Hematopoietic multipotent progenitor cell treated with erythropoietin and hydrocortisone succinate and interleukin-3 and kit ligand, for 15 days (in vitro differentiated cells): ENCODE results near the gene CORO1C.

Experiments
- DNase-seq: peaks from one replicate; pipeline ENCODE4 v3.0.0-alpha.2; 2015; ENCODE audit warnings: low spot score

The CORO1C gene

DNA sequence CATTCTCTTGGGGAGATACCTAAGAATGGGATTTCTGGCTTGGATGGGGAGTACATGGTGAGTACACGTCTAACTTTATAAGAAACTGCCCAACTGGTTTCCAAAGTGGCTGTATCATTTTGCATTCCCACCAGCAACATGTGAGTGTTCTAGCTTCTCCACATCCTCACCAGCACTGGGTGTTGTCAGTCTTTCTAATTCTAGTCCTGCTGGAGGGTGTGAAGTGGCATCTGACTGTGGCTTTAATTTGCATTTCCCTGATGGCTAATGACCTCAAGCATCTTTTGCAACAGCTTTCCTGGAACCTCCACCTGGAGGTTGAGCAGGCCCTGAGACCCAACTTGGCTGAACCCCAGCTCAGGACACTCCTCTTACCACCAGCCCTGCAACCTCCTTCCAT lies 115.4 kb downstream of the CORO1C start:
- no peak for DNase-seq

DNA sequence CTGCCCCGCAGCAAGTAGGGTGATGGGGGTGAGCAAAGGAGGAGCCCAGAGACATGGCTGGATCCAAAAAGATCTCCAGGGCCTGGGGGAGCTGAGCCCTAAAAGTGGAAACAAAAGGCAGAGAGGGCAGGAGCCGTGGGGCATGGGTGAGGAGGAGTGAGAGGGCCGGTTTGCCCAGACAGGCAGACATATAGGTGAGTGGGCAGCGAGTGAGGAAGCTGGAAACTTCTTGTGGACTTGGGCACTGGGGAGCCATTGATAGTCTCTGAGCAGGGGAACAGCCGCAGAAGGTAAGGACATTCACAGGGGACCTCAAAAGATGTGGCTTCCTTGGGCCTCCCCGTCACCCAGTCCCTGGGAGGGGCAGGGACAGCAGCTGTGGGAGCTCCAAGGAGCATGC lies 116.7 kb downstream of the CORO1C start:
- no peak for DNase-seq

DNA sequence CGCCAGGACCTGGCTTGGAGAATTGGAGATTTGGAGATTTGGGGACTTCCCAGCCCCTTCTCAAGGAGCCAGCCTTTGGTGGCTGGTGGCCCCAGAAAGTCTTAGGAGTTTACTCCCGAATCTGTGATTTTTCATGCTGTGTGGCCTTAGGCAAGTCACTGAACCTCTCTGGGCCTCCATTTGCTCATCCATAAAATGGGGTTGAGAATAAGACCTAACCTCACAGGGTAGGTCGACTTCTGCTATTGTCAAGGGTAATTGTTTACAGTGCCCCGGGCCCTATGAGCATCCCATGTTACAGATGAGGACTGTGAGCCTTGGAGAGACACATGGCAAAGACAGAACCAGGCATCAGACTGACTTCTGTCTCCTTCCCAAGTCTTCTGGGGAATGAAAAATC lies 117.3 kb downstream of the CORO1C start:
- DNase-seq = no peak

DNA sequence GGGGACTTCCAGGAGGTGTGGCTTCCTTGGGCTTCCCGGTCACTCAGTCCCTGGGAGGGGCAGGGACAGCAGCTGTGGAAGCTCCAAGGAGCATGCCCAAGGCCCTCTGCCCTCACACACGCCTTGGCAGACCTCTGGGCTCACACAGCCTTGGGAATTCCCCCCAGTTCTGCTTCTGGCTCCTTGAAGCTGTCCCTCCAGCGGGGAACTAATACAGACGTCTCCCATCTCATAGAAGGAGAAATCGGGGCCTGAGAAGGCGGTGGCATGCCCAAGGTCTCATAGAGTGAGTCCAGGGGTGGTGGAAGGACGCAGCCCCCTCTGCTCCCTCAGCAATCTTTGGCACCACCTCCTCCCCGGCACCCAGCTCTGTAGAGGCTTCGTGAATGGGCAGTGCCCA lies 117.8 kb downstream of the CORO1C start:
- no peak for DNase-seq

DNA sequence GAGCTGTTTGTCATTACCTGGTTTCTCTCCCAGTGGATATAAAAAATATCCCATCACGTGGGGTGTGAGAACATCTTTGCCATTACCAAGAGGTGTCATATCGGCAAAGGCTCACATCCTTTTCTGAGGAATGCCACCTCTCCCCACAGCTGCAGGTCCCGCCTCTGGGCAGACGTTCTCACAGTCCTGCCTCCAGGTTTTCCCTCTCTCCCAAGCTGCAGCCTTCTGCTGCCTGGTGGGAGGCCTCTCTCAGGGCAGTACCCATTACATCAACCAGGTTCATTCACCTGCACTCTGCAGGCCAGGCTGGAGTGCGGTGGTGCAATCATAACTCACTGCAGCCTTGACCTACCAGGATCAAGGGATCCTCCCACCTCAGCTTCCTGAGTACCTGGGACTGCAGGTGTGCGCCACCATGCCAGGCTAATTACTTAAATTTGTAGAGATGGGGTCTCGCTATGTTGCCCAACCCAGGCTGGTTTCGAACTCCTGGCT lies 118.5 kb downstream of the CORO1C start:
- no peak for DNase-seq

DNA sequence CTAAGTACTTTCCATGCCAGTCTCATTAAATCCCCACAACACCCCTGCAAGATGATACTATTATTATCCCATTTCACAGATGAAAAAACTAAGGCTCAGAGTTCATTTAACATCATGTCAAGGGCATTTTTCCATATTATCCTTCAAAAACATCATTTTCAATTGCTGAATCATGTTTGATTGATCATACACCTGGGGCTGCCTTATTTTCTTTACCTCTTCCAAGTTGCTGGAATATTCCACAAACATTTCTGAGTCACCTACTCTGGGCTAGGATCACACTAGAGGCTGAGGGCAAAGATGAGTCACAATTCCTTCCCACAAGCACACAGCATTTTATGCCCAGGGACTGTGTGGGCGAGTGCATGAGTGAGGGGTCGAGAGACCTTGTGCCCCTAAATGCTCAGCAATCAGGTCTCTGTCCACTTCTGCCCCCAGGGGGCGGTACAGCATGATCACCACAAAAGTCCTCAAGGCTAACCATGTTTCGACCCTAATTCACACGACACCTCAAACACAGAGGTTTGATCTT lies 119.4 kb downstream of the CORO1C start:
- peak; percentile 54 for DNase-seq

DNA sequence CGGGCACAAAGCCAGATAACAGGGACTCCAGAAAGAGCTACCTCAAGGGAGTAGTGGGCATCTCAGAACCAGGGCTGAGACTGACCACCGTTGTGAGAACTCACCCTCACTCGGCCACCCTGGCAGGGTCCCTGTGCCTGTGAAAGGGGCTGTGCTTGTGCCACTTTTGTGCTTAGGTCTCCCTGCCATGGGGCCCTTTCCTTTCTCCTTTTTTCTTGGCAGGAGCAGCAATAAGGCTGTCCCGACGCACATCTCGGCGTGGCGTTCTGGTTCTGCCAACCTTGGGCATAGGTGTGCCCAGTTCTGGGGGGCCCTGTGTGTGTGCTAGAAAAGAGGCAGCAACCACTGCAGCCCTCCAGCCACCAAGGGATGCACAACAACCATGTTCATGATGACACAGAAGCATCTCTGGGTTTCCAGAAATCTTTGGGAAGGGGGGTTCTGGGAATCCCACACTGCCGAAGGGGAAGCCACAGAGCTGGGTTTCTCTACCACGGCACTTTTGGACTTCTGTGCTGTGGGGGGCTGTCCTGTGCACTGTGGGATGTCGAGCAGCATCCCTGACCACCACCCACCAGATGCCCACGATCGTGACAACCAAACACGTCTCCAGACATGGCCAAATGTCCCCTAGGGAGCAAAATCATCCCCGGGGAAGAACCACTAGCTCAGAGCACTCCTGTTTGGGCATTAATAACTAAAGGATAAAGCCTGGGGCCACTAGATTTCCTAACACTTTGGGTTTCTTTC lies 120.3 kb downstream of the CORO1C start:
- no peak for DNase-seq

DNA sequence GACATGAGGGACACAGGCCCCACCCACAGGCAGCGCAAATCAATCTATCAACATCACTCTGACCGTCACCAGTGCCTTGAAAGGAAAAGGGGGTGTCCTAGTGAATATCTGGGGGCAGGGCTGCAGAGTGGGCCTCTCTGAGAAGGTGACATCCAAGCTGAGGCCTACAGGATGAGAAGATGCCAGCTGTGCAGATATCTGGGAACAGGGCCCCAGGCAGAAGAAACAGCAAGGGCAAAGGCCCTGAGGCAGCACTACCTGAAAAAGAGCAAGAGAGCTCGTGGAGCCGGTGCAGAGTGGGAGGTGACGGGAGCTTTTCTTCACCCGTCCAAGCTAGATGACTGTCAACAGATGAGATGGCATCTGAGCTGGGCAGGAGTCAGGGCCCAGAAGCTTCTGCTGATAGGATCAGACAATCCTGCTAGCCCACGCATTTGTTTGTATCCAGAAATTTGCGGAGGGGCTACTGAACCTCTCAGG lies 120.9 kb downstream of the CORO1C start:
- DNase-seq = no peak

DNA sequence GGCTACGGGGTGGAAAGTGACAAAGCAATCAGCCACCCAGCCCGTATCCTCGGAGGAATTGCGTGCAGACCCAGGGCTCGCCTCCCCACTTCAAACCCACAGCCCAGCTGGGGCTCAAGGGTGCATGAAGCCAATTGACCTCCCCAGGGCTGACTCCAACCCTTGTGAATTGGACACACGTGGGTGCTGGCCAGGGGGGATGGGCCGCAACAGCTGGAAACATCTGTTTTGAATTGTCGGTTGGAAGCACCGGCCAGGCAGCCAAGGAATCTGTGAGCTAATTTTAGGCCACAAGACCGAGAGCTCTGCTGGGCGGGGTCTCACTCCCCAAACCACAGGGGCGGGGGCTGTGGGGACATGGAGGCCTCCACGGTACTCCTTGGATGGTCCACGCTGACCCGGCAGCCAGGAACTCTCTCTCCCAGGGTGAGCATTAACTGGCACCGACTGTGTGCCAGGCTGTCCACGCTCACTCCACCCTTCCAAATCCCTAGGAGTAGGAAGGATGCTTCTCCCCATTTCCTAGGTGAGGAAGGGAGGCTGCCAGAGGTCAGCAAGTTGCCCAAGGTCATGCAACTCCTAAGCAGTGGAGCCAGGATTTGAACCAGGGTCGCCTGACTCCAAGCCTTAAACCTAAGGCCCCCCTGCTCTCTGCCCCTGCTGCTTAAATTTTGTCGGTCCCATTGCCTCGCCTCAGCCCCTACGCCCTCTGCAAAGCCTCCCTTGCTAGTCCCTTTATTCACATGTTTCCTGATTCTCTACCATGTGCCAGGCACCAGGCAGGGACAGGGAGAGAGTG lies 121.6 kb downstream of the CORO1C start:
- no peak for DNase-seq

DNA sequence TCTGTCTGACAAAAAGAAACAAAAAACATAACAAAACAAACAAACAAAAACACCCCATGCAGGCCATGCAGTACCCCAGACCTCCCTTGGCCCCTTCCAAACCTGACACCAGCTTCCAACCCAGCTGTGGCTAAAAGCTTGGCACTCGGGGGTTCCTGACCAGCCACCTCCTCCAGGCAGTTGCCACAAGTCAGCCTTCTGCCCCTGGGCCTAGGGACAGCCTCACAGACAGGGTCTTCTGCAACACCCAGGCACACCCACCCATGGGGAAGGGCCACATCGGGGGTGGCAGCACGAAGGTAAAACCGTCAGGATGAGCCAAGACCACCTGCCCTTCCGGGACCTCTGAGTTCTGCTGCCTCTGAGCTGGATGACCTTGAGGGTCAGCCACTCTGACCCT lies 122.7 kb downstream of the CORO1C start:
- DNase-seq = no peak

DNA sequence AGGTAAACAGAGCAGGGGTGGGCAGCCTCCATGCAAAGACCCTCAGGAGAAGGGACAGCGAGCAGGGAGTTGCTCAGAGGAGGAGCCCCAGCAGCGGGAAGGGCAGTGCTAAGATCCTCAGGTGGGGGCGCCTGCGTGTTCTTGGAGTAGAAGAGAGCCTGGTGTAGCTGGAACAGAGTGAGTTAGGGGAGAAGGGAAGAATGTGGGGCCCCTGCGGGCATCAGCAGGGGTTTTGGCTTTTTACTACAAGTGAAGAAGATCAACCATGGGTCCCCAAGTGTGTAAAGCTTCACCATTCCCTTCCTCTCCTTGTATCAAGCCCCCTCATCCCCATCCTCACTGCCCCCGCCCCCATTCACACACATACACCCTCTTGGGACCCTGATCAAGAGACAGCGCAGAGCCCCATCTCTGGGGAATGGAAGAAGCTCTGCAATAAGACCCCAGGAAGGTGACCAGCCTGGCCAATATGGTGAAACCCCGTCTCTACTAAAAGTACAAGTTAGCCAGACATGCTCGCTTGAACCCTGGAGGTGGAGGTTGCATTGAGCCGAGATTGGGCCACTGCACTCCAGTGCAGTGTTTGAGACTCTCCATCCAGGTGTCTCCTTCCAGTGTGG lies 123.2 kb downstream of the CORO1C start:
- DNase-seq = no peak

DNA sequence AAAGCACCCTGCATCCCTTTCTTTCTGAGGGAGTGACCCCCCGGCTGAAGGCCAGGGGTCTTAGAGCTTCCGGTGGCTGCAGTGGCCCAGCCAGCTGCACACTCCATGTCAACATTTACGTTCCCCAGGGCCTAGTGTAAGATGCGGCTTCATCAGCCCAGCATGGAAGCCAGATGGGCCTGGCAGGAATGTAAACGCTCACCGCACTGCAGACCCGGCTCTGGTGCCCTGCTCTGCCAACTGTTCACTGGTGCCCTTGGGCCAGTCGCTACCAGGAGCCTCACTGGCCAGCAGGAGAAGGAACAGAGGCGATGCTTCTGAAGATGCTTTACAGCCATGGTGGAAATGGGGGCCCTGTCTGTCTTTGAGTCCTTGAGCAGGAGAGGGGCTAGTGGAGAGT lies 124.8 kb downstream of the CORO1C start:
- no peak for DNase-seq

DNA sequence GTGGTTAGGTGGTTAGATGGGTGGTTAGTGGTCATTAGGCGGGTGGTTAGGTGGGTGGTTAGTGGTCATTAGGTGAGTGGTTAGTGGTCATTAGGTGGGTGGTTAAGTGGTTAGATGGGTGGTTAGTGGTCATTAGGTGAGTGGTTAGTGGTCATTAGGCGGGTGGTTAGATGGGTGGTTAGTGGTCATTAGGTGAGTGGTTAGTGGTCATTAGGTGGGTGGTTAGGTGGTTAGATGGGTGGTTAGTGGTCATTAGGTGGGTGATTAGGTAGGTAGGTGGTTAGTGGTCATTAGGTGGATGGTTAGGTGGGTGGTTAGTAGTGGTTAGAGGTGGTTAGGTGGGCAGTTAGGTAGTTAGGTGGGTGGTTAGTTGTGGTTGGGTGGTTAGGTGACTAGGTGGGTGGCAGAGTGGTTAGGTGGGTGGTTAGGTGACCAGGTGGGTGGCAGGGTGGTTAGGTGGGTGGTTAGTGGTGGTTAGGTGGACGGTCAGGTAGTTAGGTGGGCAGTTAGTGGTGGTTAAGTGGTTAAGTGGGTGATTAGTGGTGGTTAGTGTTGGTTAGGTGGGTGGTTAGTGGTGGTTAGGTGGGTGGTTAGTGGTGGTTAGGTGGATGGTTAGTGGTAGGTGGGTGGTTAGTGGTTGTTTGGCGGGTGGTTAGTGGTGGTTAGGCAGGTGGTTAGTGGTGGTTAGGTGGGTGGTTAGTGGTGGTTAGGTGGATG lies 125.5 kb downstream of the CORO1C start:
- no peak for DNase-seq

DNA sequence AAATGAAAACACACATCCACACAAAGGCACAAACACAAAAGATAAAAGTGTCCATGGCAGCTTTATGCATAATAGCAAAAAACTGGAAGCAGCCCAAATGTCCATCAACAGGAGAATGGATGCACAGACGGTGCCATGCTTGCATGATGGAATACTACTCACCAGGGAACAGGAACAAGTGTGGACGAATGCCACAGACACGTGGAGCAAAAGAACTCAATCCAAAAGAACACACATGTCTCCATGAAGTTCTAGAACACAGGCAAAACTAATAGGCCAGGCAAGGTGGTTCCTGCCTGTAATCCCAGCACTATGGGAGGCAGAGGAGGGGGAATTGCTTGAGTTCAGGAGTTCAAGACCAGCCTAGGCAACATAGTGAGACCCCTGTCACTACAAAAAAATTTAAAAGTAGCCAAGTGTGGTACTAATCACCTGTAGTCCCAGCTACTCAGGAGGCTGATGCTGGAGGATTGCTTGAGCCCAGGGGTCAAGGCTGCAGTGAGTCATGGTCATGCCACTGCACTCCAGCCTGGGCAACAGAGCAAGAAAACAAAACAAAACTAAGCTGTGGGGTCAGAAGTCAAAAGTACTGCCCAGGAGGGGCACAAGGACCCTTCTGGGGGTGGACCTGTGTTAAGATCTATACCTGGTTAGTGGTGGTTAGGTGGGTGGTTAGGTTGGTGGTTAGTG lies 126.2 kb downstream of the CORO1C start:
- no peak for DNase-seq

DNA sequence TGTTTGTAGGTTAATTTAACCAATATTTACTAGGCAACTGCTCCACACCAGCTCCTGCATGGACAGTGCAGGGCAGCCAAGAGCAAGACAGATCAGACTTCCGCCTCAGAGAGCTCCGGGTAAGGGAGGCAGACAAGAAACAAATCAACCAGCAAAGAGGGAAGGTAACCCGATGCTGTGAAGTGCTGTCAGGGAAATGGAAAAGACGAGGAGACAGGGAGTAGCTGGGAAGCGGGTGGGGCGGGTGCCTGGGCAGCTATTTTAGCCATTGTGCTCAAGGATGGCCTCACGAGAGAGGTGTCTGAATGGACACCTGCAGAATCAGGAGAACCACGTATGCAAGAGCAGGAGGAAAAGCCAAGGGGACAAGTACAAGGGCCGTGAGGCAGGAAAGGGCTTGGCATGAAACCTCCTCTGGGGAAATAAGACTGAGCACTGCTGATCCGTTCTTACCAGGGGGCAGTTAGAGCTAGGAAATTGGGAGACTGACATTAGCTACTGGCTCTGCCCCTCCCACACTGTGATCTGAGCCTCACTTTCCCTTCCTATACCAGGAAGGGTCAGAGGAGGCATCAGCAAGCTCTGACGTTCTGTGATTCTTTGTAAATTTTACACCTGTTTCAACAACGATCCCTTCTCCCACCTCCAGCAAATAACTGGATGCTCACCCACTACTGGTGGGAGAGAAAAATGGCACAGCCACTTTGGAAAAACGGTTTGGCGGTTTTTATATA lies 126.9 kb downstream of the CORO1C start:
- no peak for DNase-seq

DNA sequence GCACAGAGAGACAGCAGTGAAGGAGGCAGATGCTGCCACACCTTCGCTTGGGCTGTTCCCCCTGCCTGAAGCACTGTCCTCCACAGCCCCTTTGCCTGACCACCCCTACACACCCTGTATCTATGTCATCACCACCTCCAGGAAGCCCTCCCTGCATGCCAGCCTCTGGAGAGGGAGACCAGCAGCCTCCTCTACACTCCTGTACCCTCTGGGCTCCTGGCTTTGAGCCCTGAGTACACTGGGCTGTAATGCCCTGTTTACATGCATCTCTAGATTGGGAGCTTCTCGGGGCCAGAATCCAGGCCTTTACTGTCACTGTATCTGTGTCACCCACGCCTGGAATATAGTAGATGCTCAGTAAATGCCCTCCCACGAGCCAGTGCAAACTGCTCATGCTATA lies 127.6 kb downstream of the CORO1C start:
- no peak for DNase-seq

DNA sequence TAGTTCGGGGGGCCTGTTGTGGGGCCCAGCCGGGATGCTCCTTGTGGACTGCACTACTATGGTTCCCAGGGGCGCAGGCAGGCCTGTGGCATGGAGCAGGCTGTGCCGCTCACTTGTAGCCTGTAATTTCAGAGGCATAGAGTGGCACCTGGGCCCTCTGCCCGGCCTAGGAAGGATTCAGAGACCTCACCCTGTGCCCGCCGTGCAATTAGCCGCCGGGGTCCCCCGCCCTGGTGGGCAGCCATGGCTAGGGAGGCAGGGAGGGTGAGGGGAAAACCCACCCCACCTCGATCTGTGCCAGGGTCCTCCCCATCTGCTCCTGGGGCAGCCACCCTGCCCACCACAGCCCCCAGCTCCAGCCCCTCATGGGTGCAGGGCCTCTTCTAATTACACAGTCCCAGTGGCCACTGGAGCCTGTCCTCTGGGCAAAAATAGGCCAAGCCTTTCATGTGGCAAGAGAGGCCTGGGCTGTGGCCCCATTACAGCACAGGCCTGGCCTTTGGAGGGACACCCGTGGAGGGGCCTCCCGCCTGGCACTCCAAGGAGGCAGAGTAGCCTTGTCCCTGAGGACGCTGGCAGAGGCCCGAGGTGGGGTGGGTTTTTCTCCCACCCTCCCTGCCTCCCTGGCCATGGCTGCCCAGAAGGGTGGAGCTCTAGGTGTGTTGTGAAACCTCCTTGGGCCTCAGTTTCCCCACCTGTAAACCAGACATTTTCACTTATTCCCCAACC lies 128.2 kb downstream of the CORO1C start:
- no peak for DNase-seq

DNA sequence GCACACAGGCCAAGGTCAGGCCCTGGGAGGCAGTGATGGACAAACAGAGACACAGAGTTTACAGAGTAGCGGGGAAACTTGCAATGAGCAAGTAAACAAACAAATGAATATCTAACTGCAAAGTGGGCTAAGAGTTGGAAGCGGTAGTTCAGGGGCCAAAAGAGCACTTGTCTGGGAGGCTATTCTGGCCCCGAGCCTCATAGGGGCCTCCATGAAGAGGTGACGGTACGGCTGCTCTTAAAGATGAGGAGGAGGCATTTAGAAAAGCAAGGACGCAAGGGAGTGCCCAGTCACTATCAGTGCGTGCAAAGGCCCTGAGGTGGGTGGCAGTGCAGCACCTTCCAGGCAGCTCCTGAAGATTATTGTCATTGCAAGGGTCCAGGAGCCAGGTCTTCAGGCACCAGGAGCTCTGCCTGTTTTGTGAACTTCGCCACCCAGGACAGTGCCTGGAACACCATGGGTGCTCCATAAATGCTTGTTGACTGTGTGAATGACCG lies 129.1 kb downstream of the CORO1C start:
- no peak for DNase-seq

DNA sequence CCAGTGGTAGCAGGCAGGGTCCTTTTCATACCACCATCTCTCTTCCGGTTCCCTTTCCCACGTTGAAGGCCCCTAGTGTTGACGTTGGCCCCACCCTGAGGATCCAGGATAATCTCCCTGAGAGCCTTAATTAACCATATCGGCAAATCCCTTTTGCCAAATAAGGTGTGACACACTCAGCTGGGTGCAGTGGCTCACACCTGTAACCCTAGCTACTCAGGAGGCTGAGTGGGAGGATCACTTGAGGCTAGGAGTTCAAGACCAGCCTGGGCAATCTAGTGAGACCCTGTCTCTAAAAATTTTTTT lies 130.7 kb downstream of the CORO1C start:
- no peak for DNase-seq
